GM18907 (cell line): Measurements from ENCODE around the gene RARRES2.
"Not testable (repeated sequence)": the region's sequence is repeated elsewhere in the genome, so short reads cannot be mapped to it uniquely, and the experiment has no call there.

Experiments used
- ATAC-seq: cut with Tn5 transposase; IDR thresholded peaks from one replicate; pipeline ENCODE4 v1.9.1; 2021; ENCODE audit warnings: mild to moderate bottlenecking, moderate library complexity; ENCODE audit not compliant: unreplicated experiment

Gene RARRES2

DNA sequence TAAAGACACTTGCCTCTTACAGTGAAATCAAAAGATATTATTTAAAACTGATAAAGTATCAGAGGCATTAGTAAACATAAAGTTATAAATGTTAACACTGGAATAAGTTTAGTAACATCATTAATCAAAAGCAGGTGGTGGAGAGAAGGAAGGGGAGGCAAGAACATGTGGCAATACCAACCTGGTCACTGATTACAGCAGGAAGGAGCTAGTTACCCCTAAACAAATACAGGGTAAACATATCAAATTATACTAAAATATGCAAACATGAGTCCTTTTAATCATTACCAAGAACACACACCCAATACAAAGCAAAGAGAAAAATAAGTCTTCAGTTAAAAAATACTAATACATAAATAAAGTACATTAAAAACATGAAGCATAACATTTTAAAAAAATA lies 43.5 kb downstream of the RARRES2 start:
- ATAC-seq, result not testable (repeated sequence)

DNA sequence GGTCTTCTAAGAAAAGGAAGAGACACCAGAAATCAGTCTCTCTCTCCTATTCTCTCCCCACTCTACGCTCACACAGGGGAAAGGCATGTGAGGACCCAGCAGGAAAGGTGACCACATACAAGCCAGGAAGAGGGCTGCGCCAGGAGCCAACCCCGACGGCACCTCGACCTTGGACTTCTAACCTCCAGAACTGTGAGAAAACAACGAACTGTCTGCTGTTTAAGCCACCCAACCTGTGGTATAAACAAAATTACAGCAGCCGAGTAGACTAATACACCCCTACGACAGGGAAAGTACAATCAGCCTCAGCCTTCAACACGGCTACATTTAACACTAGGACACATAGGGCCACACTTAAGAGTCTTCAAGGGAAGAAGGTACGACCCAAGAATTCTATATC lies 44.6 kb downstream of the RARRES2 start:
- ATAC-seq, result not testable (repeated sequence)

DNA sequence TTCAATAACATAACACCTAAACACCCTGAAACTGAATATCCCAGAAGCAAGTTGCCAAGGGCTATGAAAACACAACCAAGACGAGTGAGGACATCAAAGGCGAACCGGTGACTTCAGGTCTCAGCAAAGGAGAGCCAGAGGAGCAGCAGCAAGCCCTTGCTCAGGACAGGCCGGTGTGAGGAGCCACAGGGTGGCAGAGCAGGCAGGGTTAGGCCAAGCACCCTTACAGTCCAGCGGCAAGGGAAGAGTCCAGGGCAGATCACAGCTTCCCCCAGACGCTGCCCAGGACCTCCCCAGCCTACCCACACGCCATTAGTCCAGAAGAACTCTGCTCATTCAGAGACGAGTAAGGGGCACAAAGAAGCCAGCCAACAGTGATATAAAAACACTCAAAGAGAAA lies 45.8 kb downstream of the RARRES2 start:
- ATAC-seq, result not testable (repeated sequence)

DNA sequence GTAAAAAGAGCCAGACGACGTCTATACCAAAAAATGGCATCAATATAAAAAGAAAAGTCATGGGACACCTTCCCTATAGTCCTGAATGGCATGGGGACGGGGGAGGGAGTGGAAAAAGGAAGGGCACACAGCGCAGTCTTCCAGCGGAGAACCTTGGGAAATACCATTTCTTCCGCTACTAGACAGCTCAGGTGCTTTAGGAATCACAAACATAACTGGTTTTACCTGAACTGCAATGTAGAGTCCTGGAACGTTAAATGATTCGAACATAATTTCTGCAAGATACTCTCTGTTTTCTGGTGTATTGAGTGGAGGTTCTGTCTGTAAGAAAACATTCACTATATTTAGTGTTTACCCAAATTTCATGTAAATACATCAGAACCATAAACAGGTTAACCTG lies 46.4 kb downstream of the RARRES2 start:
- not testable (repeated sequence) for ATAC-seq

DNA sequence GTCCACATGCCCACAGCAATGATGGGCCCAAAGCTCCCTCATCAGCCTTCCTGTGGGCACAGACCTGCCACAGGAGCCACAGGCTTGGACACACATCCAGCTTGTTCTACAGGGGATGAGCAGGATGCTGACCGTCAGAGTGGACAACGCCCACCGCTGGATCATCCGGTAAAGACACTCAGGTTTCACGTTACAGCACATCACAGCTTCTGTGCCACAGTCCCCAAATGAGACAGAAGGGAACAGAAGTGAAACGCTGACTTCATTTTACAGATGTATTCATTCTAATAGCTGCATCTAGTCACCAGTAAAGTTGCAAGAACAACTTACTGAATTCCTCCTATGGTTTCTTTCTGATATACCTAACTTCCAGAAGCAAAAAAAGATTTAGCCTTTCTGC lies 51.1 kb downstream of the RARRES2 start:
- not testable (repeated sequence) for ATAC-seq

DNA sequence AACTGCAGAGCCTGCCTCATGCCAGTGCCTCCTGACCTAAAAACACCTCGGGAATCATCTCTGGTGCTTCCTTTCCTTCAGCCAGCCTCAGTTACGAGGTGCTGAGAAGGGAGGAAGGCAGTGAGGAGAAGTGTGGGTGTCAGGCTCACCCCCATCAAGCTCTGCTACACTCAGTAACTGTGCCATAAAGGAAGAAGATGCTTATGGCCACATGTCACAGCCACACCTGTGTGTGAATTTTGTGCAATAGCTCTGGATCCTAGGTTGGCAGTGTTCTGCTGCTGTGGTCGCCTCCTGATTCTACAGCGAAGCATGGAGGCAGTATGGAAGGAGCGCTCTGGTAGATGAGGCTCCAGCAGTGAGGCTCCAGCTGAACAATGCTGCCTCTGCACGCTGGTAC lies 52.6 kb downstream of the RARRES2 start:
- ATAC-seq, result not testable (repeated sequence)
